ENCODE measurements around the gene ADIPOR2.

GRCh38 chr12:1806301-1807086 lies 115.6 kb downstream of the ADIPOR2 start:
- TF ChIP-seq CTCF (conservative IDR thresholded peaks at IDR 0.05; ENCODE audit: low read length) (no peak), EZH2phosphoT487 (IDR thresholded peaks at IDR 0.05; ENCODE audit: borderline replicate concordance, low read depth, low read length) (no peak)
